ENCODE data around the gene SPON1.

SPON1 gene

GRCh38 chr11:14106303-14107049 lies 144.0 kb downstream of the SPON1 start:
- TF ChIP-seq CTCF (IDR thresholded peaks at IDR 0.05; ENCODE audit: low read length, missing control alignments), result no peak
- H3K4me3 ChIP-seq (replicated peaks; ENCODE audit: low read depth, low read length), result no peak overlapping the region
- no peak for DNase-seq (ENCODE audit: low read depth)

- H3K4me3 ChIP-seq (replicated peaks; ENCODE audit: low read depth, low read length), result no peak overlapping the region
- no peak for TF ChIP-seq CTCF (IDR thresholded peaks at IDR 0.05; ENCODE audit: low read length, missing control alignments)
- DNase-seq (ENCODE audit: low read depth), result no peak
Measured at GRCh38 chr11:14107050-14107430, 144.5 kb downstream of the SPON1 start.

GRCh38 chr11:14109742-14110141 lies 147.2 kb downstream of the SPON1 start:
- no peak overlapping the region for H3K4me3 ChIP-seq (replicated peaks; ENCODE audit: low read depth, low read length)
- TF ChIP-seq CTCF (IDR thresholded peaks at IDR 0.05; ENCODE audit: low read length, missing control alignments), result no peak
- no peak for DNase-seq (ENCODE audit: low read depth)

- no peak overlapping the region for H3K4me3 ChIP-seq (replicated peaks; ENCODE audit: low read depth, low read length)
- no peak for TF ChIP-seq CTCF (IDR thresholded peaks at IDR 0.05; ENCODE audit: low read length, missing control alignments)
- DNase-seq (ENCODE audit: low read depth), result no peak
Measured at GRCh38 chr11:14110629-14111028, 148.1 kb downstream of the SPON1 start.

GRCh38 chr11:14111496-14111895 lies 149.0 kb downstream of the SPON1 start:
- DNase-seq (ENCODE audit: low read depth), result no peak
- H3K4me3 ChIP-seq (replicated peaks; ENCODE audit: low read depth, low read length), result no peak overlapping the region
- TF ChIP-seq CTCF (IDR thresholded peaks at IDR 0.05; ENCODE audit: low read length, missing control alignments), result no peak

GRCh38 chr11:14112721-14113120 lies 150.2 kb downstream of the SPON1 start:
- TF ChIP-seq CTCF (IDR thresholded peaks at IDR 0.05; ENCODE audit: low read length, missing control alignments), result no peak
- DNase-seq (ENCODE audit: low read depth), result no peak
- no peak overlapping the region for H3K4me3 ChIP-seq (replicated peaks; ENCODE audit: low read depth, low read length)

- H3K4me3 ChIP-seq (replicated peaks; ENCODE audit: low read depth, low read length), result no peak overlapping the region
- DNase-seq (ENCODE audit: low read depth), result no peak
- no peak for TF ChIP-seq CTCF (IDR thresholded peaks at IDR 0.05; ENCODE audit: low read length, missing control alignments)
Measured at GRCh38 chr11:14114269-14114668, 151.7 kb downstream of the SPON1 start.

All from fibroblast of pulmonary artery (primary cell).